ENCODE data around the gene S1PR2. TPM values are rescaled to one million over a fixed set of nuclear protein-coding genes. Genes with fewer than 3 reads are reported as not detected.
"Not testable (repeated sequence)": the region's sequence is repeated elsewhere in the genome, so short reads cannot be mapped to it uniquely, and the experiment has no call there.

S1PR2 gene
- total RNA-seq, 2 donors from 2014 or later = 6.2 to 6.5 TPM

DNA sequence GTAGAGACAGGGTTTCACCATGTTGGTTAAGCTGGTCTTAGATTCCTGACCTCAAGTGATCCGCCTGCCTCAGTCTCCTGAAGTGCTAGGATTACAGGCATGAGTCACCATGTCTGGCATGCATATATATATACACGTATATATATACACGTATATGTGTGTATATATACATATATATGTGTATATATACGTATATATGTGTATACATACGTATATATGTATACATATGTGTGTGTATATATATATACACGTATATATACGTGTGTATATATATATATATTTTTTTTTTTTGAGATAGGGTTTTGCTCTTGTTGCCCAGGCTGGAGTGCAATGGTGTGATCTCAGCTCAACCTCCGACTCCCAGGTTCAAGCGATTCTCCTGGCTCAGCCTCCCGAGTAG is 48.3 kb downstream of the S1PR2 start:
- ATAC-seq = no peak
- H3K27ac Mint-ChIP-seq = no peak overlapping the region
- no peaks in the 10 kb centered on the region for H3K9me3 Mint-ChIP-seq
- DNase-seq (ENCODE audit: low spot score) = no peak
- no peak overlapping the region for H3K4me3 Mint-ChIP-seq
- peaks cover 6% of the 10 kb centered on the region for H3K36me3 Mint-ChIP-seq
- no peaks in the 10 kb centered on the region for H3K27me3 Mint-ChIP-seq
- H3K4me1 Mint-ChIP-seq (ENCODE audit: low read depth in 2 of 2) = peaks cover 13 to 19% of the 10 kb centered on the region in 2 donors

DNA sequence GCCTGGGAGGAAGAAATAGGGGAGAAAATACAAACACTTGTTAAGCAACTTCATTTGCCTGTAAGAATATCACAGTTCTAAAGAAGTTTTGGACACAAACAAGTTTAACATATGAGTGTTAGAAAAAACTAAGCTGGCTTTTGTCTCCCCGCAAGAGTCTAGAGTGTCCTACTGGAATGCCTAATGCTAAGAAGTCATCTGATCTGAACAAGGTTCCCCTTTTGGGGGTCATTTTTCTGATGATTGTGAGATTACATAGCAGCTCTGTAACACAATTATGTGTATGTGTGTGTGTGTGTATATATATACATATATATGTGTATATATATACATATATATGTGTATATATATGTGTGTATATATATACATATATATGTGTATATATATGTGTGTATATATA is 49.1 kb downstream of the S1PR2 start:
- Mint-ChIP-seq H3K4me3 (no peak overlapping the region), H3K27ac (no peak overlapping the region), H3K36me3 (peaks cover 6% of the 10 kb centered on the region), H3K4me1 (ENCODE audit: low read depth in 2 of 2) (peaks cover 11 to 16% of the 10 kb centered on the region in 2 donors), H3K27me3 (no peaks in the 10 kb centered on the region), H3K9me3 (no peaks in the 10 kb centered on the region)
- DNase-seq (ENCODE audit: low spot score) (no peak), ATAC-seq (no peak)

- DNase-seq (ENCODE audit: low spot score) (no peak), ATAC-seq (no peak)
- H3K9me3 Mint-ChIP-seq = no peaks in the 10 kb centered on the region
- H3K36me3 Mint-ChIP-seq = peaks cover 13% of the 10 kb centered on the region
- no peak overlapping the region for H3K27ac Mint-ChIP-seq
- peaks cover 7 to 12% of the 10 kb centered on the region in 2 donors for H3K4me1 Mint-ChIP-seq (ENCODE audit: low read depth in 2 of 2)
- no peak overlapping the region for H3K4me3 Mint-ChIP-seq
- H3K27me3 Mint-ChIP-seq = no peaks in the 10 kb centered on the region
Measured at GRCh38 chr19:10180459-10180858, 50.7 kb downstream of the S1PR2 start.

GRCh38 chr19:10180024-10180423 is 51.1 kb downstream of the S1PR2 start:
- H3K27ac Mint-ChIP-seq; H3K27me3 Mint-ChIP-seq; H3K4me3 Mint-ChIP-seq; ATAC-seq; DNase-seq (ENCODE audit: low spot score); H3K9me3 Mint-ChIP-seq: not testable (repeated sequence)
- peaks cover 7 to 12% of the 10 kb centered on the region in 2 donors for H3K4me1 Mint-ChIP-seq (ENCODE audit: low read depth in 2 of 2)
- peaks cover 15% of the 10 kb centered on the region for H3K36me3 Mint-ChIP-seq

GRCh38 chr19:10173527-10173926 is 57.6 kb downstream of the S1PR2 start:
- Mint-ChIP-seq H3K4me1 (ENCODE audit: low read depth in 2 of 2) (peaks cover 4 to 5% of the 10 kb centered on the region in 2 donors), H3K27me3 (no peaks in the 10 kb centered on the region), H3K36me3 (peaks cover 23% of the 10 kb centered on the region), H3K27ac (peak overlapping the region in 1 of 2 donors; percentile 13), H3K9me3 (no peaks in the 10 kb centered on the region), H3K4me3 (no peak overlapping the region)
- no peak for DNase-seq (ENCODE audit: low spot score)
- no peak for ATAC-seq

Other genes with a start within 250 kb of the S1PR2 start
- not detected for gene COL5A3, start 220.8 kb downstream of the S1PR2 start, total RNA-seq
- gene RDH8, start 217.8 kb downstream of the S1PR2 start, total RNA-seq = not detected
- 10 to 100 TPM; 61.9 to 83.1 TPM for gene SHFL, start 145.0 kb downstream of the S1PR2 start, total RNA-seq
- 1 to 10 TPM; 5.1 to 5.2 TPM for gene ANGPTL6, start 128.7 kb downstream of the S1PR2 start, total RNA-seq
- gene PPAN, start 125.0 kb downstream of the S1PR2 start, total RNA-seq = 100 to 1,000 TPM; 114 to 178 TPM
- gene P2RY11, start 119.6 kb downstream of the S1PR2 start, total RNA-seq = 10 to 100 TPM; 35.0 to 35.6 TPM
- gene EIF3G, start 111.4 kb downstream of the S1PR2 start, total RNA-seq = 100 to 1,000 TPM; 245 to 329 TPM
- 100 to 1,000 TPM; 322 to 576 TPM for gene DNMT1, start 36.4 kb downstream of the S1PR2 start, total RNA-seq
- gene MRPL4, start 20.9 kb upstream of the S1PR2 start, total RNA-seq = 100 to 1,000 TPM in 1 of 2 donors, 10 to 100 TPM in 1; 79.1 to 140 TPM
- 100 to 1,000 TPM; 106 to 264 TPM for gene ICAM1, start 39.8 kb upstream of the S1PR2 start, total RNA-seq
- 1 to 10 TPM; 1.4 to 2.1 TPM for gene ICAM4, start 55.6 kb upstream of the S1PR2 start, total RNA-seq
- under 1 TPM; 0.78 to 0.83 TPM for gene ICAM5, start 58.6 kb upstream of the S1PR2 start, total RNA-seq
- 1 to 10 TPM; 2.5 to 7.3 TPM for gene ZGLP1, start 78.5 kb upstream of the S1PR2 start, total RNA-seq
- 10 to 100 TPM; 11.4 to 26.4 TPM for gene FDX2, start 84.7 kb upstream of the S1PR2 start, total RNA-seq
- gene RAVER1, start 102.2 kb upstream of the S1PR2 start, total RNA-seq = 100 to 1,000 TPM in 1 of 2 donors, 10 to 100 TPM in 1; 81.1 to 131 TPM
- gene ICAM3, start 108.3 kb upstream of the S1PR2 start, total RNA-seq = 100 to 1,000 TPM in 1 of 2 donors, 10 to 100 TPM in 1; 91.9 to 154 TPM
- 100 to 1,000 TPM; 310 to 453 TPM for gene TYK2, start 149.2 kb upstream of the S1PR2 start, total RNA-seq
- 100 to 1,000 TPM; 228 to 368 TPM for gene CDC37, start 172.2 kb upstream of the S1PR2 start, total RNA-seq
- 10 to 100 TPM; 14.5 to 46.6 TPM for gene PDE4A, start 189.2 kb upstream of the S1PR2 start, total RNA-seq

All from natural killer cell treated with Interleukin-12 subunit alpha and Interleukin-12 subunit beta and Interleukin-15 and Interleukin-18, amount 100 ng/mL, for 72 hours (primary cell).